DMS79 treated with DMSO at 0.1 percent for 48 hours (cell line): ENCODE data around the gene TMEM120B.
A peak's percentile ranks its signal among the peaks of the same experiment; 100 is the strongest.
"Not testable (repeated sequence)": the region's sequence is repeated elsewhere in the genome, so short reads cannot be mapped to it uniquely, and the experiment has no call there.

ENCODE experiments used
- DNase-seq: peaks from one replicate; lab custom pipeline; 2025; lab: John Stamatoyannopoulos, UW

Gene TMEM120B

GRCh38 chr12:121712461-121713256, at the start of gene TMEM120B:
TSS of gene TMEM120B (plus strand) at chr12:121712752. CDS start at chr12:121712896, 144 bp downstream.
- peak; percentile 29 for DNase-seq

- no peak for DNase-seq
Observed at GRCh38 chr12:121663610-121663929, 49.0 kb upstream of the TMEM120B start.

- DNase-seq: not testable (repeated sequence)
Observed at GRCh38 chr12:121666829-121667228, 45.7 kb upstream of the TMEM120B start.

GRCh38 chr12:121668750-121669520, 43.6 kb upstream of the TMEM120B start:
- no peak for DNase-seq

- no peak for DNase-seq
Observed at GRCh38 chr12:121669521-121669900, 43.0 kb upstream of the TMEM120B start, which contains the start of gene MORN3. TSS of gene MORN3 (minus strand) at chr12:121669654. CDS start at chr12:121669483, 171 bp downstream.

GRCh38 chr12:121673013-121673511, 39.5 kb upstream of the TMEM120B start:
- DNase-seq: no peak

DNA sequence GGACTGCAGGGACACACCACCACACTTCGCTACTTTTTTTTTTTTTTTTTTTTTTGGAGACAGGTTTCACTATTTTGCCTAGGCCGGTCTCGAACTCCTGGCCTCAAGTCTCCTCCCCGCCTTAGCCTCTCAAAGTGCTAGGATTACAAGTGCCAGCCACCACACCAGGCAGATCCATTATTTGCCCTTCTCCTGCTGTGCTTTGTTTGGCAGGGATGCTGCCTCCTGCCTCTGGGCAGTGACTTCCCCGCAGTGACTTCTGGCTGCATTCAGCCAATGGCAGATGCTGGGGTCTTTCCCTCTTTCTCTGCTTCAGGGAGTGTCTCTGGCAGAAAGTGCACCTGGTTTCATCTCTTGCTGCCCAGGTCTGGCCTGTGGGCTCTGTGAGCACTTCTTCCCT, 36.4 kb upstream of the TMEM120B start:
- DNase-seq: no peak

GRCh38 chr12:121678305-121678704, 34.2 kb upstream of the TMEM120B start:
- no peak for DNase-seq

DNA sequence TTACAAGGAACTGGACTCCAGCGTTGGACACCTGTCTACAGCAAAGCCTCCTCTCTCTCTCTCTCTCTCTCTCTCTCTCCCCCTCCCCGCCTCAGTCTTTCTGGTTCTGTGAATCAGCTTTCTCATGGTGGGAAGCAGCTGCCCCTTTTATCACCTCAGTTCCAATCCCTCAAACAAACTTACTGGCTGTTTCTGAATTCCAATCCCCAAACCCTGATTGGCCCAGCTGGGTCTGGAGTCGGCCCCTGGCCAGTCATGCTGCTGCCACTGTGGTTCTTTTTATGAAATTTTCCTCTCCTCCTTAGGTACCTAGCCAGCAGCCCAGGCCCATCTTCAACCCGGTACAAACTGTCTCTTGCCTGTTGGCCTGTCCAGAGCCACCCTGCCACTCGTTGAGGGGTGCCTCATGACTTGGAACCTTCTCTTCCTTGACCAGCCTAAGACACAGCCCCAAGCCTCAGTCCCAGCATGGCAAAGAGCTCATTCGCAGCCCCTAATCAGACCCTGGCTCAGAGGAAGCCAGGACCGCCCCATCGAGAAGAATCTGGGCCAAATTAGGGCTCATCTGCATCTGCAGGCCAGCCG, 33.7 kb upstream of the TMEM120B start:
- DNase-seq: no peak

DNA sequence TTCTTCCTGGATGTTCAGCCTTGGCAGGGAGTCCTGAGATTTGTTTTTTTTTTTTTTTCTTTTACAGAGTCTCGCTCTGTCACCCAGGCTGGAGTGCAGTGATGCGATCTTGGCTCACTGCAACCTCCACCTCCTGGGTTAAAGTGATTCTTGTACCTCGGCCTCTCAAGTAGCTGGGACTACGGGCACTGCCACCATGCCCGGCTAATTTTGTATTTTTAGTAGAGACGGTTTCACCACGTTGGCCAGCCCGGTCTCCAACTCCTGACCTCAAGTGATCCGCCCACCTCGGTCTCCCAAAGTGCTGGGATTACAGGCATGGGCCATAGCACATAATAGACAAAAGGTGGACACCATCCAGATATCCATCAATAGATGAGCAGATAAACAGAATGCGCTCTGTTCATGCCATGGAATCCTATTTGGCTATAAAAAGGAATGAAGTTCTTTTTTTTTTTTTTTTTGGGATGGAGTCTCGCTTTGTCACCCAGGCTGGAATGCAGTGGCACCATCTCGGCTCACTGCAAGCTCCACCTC, 32.8 kb upstream of the TMEM120B start:
- DNase-seq: not testable (repeated sequence)

GRCh38 chr12:121688966-121689365, 23.6 kb upstream of the TMEM120B start:
- DNase-seq: no peak

DNA sequence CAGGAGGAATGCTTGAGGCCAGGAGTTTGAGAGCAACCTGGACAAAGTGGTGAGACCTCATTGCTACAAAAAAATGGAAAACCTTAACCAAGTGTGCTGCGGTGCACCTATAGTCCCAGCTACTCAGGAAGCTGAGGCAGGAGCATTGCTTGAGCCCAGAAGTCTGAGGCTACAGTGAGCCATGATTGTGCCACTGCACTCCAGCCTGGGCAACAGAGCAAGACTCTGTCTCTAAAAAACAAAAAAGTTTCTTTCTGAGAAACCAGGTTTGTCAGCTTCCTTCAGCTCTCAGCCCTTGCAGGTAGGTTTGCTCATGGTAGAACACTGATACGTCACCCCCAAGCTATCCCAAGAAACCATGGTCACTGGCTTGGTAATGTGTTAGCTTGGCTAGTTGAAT, 23.1 kb upstream of the TMEM120B start:
- no peak for DNase-seq

DNA sequence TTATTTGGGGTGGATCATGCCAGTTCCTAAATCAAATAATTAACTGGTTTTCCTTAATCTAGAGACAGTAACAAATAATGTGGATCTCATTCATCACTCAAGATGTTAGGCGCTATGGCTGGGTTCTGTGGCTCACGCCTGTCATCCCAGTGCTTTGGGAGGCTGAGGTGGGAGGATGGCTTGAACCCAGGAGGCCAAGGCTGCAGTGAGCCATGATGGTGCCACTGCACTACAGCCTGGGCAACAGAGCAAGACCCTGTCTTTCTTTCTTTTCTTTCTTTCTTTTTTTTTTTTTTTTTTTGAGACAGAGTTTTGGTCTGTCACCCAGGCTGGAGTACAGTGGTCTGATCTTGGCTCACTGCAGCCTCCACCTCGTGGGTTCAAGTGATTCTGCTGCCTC, 19.8 kb upstream of the TMEM120B start:
- not testable (repeated sequence) for DNase-seq

DNA sequence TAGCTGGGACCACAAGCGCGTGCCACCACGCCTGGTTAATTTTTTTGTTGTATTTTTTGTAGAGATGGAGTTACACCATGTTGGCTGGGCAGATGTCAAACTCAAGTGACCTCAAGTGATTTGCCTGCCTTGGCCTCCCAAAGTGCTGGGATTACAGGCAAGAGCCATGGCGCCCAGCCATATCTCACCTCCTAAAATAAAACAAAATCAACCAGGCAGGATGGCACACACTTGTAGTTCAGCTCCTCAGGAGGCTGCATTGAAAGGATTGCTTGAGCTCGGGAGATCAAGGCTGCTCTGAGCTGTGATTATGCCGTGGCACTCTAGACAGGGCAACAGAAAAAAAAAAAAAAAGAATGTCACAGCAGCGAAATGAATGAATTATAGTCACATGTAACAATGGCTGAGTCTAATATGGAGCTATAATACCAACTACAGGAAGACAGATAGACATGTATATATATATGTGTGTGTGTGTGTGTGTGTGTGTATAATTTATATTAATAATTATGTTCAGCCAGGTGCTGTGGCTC, 19.3 kb upstream of the TMEM120B start:
- DNase-seq: peak; percentile 34

DNA sequence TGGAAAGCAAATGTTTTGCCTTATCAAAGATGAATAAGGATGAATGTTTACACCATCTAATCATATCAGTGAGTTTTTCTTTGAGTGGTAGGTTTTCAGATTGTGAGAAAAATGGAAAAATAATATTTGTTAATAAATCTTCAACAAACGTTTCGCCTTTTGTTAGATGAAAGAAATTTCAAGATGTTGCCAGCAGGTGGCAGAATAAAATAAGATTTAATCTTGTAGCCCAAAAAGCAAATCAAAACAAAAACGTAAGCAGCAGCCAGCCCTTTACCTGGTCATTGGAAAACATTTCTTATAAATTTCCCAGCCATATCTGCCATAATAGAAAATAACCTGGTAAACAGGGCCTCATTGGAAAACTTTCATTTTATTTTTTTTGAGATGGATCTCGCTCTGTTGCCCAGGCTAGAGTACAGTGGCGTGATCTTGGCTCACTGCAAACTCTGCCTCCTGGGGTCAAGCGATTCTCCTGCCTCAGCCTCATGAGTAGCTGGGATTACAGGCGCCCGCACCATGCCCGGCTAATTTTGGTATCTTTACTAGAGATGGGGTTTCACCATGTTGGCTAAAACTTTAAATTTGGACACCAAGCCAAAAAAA, 15.4 kb upstream of the TMEM120B start:
- peak; percentile 69 for DNase-seq

GRCh38 chr12:121697861-121698260, 14.7 kb upstream of the TMEM120B start:
- not testable (repeated sequence) for DNase-seq

DNA sequence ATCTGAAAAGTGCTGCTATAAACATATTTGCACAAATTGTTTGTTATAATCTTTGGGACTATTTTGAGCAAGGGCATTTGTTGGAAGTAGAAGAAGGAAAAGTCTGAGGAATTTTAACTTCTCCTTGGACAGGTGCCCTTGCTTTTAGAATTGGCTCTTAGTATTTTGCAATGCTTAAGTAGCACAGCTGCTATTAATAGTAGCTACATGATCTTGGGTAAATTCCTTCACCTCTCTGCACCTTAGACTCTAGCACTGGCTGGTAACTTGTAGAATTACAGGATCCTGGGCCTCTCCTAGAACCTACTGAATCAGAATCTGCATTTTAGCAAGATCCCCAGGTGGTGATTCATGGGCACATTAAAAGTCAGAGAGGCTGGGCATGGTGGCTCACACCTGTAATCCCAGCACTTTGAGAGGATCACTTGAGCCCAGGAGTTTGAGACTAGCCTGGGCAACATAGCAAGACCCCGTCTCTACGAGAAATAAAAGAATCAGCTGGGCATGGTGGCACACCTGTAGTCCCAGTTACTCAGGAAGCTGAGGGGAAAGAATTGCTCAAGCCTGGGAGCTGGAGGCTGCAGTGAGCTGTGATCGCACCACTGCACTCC, 10.8 kb upstream of the TMEM120B start:
- no peak for DNase-seq

DNA sequence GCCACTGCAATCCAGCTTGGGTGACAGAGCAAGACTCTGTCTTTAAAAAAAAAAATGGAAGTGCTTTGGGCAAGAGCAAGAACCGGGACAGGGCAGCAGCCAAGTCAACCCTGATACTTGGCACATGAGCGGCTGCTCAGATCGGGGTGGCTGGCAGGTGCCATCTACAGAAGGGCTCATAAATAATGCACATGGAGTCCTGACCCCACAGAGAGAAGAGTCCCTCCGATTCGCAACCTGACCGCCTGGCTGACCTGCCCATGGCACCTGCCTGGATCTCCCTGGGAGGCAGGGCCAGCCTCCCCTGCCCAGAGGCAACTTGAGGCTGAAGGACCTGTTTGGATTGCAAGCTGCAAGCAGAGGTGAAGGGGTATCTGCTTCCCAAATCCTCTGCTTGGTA, 9.6 kb upstream of the TMEM120B start:
- DNase-seq: no peak

- DNase-seq: no peak
Observed at GRCh38 chr12:121705514-121705913, 7.0 kb upstream of the TMEM120B start.

DNA sequence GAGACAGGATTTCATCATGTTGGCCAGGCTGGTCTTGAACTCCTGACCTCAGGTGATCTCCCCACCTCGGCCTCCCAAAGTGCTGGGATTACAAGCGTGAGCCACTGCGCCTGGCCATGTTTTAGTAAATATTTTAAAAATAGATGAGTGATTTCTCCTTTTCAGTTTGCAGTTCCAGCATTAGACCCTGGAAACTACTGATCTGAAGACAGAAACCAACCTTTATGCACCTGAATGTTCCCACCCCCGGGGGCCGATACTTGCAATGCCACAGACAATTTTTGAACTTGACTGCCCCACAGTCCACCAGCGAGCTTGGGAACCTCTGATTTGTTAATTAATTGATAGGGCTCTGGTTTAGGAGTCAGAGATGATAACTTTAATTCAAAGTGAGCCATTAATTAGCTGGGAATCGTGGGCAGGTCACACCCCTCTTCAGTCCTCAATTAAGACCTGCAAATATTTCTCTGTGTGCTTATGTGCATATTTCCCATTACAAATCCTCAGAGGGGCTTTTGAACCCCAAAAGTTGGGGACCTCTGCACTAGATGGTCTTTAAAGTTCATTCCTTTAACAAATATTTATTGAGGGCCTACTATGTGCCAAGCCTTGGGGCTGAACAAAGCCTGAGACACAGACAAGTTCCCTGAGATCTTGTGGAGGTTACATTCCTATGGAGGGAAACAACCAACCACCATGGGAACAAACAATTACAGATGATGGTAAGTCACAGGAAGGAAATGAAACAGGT, 4.1 kb upstream of the TMEM120B start:
- no peak for DNase-seq

DNA sequence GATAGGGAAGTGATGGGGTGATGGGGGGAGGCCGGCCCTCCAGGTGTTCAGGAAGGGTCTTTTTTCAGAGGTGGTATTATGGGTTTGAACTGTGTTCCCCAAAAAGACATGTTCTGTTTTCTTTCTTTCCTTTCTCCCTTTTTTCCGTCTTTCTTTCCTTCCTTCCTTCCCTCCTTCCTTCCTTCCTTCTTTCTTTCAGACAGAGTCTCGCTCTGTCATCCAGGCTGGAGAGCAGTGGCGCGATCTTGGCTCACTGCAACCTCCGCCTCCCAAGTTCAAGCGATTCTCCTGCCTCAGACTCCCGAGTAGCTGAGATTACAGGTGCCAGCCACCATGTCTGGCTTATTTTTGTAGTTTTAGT, 3.5 kb upstream of the TMEM120B start:
- DNase-seq: not testable (repeated sequence)
